Endothelial cell of hepatic sinusoid (primary cell): ENCODE measurements around the gene RRAGD.

Experiments used
- in situ Hi-C: cut with HindIII; loops from 2 replicates; pipeline ENCODE4 v1.10.0; 2017; ENCODE audit warnings: low sequenced_read_pairs

The RRAGD gene

GRCh38 chr6:89350281-89350966 lies 61.6 kb downstream of the RRAGD start:
- in situ Hi-C loops: no loop called here

GRCh38 chr6:89348372-89348771 lies 63.7 kb downstream of the RRAGD start:
- in situ Hi-C loops: no loop called here

- in situ Hi-C loops: no loop called here
Measured at GRCh38 chr6:89347825-89348224, 64.2 kb downstream of the RRAGD start.

GRCh38 chr6:89346433-89346832 lies 65.6 kb downstream of the RRAGD start:
- in situ Hi-C loops: no loop called here

- in situ Hi-C loops: no loop called here
Measured at GRCh38 chr6:89339565-89339964, 72.5 kb downstream of the RRAGD start.

- in situ Hi-C loops: no loop called here
Measured at GRCh38 chr6:89335164-89335563, 76.9 kb downstream of the RRAGD start.

- in situ Hi-C loops: no loop called here
Measured at GRCh38 chr6:89330910-89331309, 81.2 kb downstream of the RRAGD start.

GRCh38 chr6:89328976-89329375 lies 83.1 kb downstream of the RRAGD start:
- in situ Hi-C loops: no loop called here

GRCh38 chr6:89324304-89324703 lies 87.8 kb downstream of the RRAGD start:
- in situ Hi-C loops: no loop called here

GRCh38 chr6:89323511-89323971 lies 88.5 kb downstream of the RRAGD start:
- in situ Hi-C loops: no loop called here

- in situ Hi-C loops: no loop called here
Measured at GRCh38 chr6:89321131-89321970, 90.7 kb downstream of the RRAGD start.

- in situ Hi-C loops: no loop called here
Measured at GRCh38 chr6:89320012-89320559, 92.0 kb downstream of the RRAGD start.

GRCh38 chr6:89317067-89317466 lies 95.0 kb downstream of the RRAGD start:
- in situ Hi-C loops: no loop called here

- in situ Hi-C loops: no loop called here
Measured at GRCh38 chr6:89315249-89315885, 96.7 kb downstream of the RRAGD start, which contains the start of gene GABRR2. GABRR2 (minus strand) TSS chr6:89315299; CDS start chr6:89315165, 134 bp downstream.

GRCh38 chr6:89314692-89315091 lies 97.4 kb downstream of the RRAGD start:
- in situ Hi-C loops: no loop called here
